GM12892 (cell line): ENCODE measurements around the gene MDH2.
"Not testable (repeated sequence)": the region's sequence is repeated elsewhere in the genome, so short reads cannot be mapped to it uniquely, and the experiment has no call there.

ENCODE experiments used
- POLR2A ChIP-seq: IDR thresholded peaks from 2 replicates; pipeline ENCODE4 v1.6.1; 2011; ENCODE audit warnings: low read depth, low read length, control low read depth
- POLR2AphosphoS5 ChIP-seq: IDR thresholded peaks from 2 replicates; pipeline ENCODE4 v1.6.1; 2011; ENCODE audit warnings: low read depth, low read length, control low read depth

DNA sequence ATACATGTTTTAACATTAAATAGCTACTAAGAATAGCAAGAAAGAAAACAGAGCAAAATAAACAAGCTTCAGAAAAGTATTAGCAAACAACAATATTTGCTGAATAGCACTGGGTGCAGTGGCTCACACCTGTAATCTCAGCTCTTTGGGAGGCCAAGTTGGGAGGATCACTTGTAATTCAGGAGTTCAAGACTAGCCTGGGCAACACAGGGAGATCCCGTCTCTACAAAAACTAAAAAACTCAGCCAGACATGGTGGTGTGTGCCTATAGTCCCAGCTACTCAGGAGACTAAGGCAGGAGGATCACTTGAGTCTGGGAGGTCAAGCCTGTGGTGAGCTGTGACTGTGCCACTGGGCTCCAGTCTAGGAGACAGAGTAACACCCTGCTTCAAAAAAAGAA lies 66.8 kb downstream of the MDH2 start:
- not testable (repeated sequence) for TF ChIP-seq POLR2A, POLR2AphosphoS5
